Measurements from ENCODE around the gene SLX9.

The SLX9 gene

GRCh38 chr21:44980562-44981489 lies 41.0 kb downstream of the SLX9 start:
- no peak for DNase-seq

- DNase-seq = peak; percentile 26
Observed at GRCh38 chr21:44982558-44983250, 42.9 kb downstream of the SLX9 start.

GRCh38 chr21:44983421-44984206 lies 43.8 kb downstream of the SLX9 start:
- no peak for DNase-seq

- no peak for DNase-seq
Observed at GRCh38 chr21:44984428-44984791, 44.6 kb downstream of the SLX9 start.

- no peak for DNase-seq
Observed at GRCh38 chr21:44984792-44985440, 45.1 kb downstream of the SLX9 start.

- DNase-seq = no peak
Observed at GRCh38 chr21:44985441-44986401, 45.9 kb downstream of the SLX9 start.

GRCh38 chr21:44986471-44987291 lies 46.9 kb downstream of the SLX9 start:
- no peak for DNase-seq

- no peak for DNase-seq
Observed at GRCh38 chr21:44987301-44987885, 47.6 kb downstream of the SLX9 start.

- DNase-seq = no peak
Observed at GRCh38 chr21:44987886-44988606, 48.2 kb downstream of the SLX9 start.

GRCh38 chr21:44988607-44989536 lies 49.0 kb downstream of the SLX9 start:
- no peak for DNase-seq

GRCh38 chr21:44989537-44989886 lies 49.7 kb downstream of the SLX9 start:
- DNase-seq = peak; percentile 22

GRCh38 chr21:44989943-44990780 lies 50.3 kb downstream of the SLX9 start:
- no peak for DNase-seq

- DNase-seq = no peak
Observed at GRCh38 chr21:44990921-44991320, 51.1 kb downstream of the SLX9 start.

GRCh38 chr21:44991538-44992483 lies 52.0 kb downstream of the SLX9 start:
- no peak for DNase-seq

GRCh38 chr21:44992608-44993031 lies 52.8 kb downstream of the SLX9 start:
- no peak for DNase-seq

- DNase-seq = no peak
Observed at GRCh38 chr21:44993321-44994046, 53.7 kb downstream of the SLX9 start.

All from fibroblast of upper back skin (primary cell).